DMS153 treated with DMSO at 0.1 percent for 48 hours (cell line): ENCODE data around the gene MCM3AP.
"Not testable (repeated sequence)": the region's sequence is repeated elsewhere in the genome, so short reads cannot be mapped to it uniquely, and the experiment has no call there.

Experiments
- DNase-seq: peaks from one replicate; lab custom pipeline; 2025; ENCODE audit not compliant: unreplicated experiment; lab: John Stamatoyannopoulos, UW

Gene MCM3AP

DNA sequence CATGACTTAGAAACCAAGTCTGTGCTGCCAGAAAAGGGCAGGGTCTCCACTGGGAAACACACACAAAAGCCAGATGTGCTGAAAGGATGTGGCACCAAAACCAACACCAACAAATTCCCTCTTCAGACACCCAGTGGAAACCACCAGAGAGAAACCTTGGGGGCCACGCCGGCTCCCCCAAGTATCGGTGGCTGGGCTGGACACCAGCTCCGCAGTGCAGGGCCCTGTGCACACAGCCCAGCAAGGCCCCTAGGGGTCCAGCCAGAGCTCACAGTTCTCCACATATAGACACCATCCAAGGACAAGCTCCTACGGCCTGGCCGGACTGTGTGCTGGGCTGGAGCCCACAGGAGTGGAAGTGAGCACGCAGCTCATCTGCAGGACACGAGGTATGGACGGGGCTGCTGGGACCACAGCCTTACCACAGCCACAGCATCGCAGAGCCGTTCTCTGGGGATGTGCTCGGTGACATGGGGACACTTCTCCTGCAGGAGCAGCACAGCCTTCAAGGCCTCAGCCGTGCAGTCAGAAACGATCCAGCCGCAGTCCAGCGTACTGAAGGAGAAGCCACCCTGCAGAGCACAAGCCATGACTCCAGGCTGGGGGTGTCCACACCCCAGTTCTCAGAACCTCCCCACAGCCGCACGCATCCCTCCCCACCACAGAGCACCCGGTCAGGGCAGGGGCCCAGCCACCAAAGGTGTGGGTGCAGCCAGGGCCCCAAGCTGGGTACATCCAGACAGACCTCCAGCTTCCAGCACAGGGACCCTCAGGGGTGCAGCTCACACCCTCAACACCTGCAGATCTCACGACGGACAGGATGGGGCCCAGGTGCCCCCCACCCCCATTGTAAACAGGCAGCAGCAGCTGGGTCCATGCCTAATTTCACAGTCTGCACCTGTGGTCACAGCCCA is 78.1 kb downstream of the MCM3AP start:
- no peak for DNase-seq

GRCh38 chr21:46206163-46207005 is 79.0 kb downstream of the MCM3AP start:
- DNase-seq = no peak

GRCh38 chr21:46205766-46206162 is 79.6 kb downstream of the MCM3AP start:
- DNase-seq = no peak

- no peak for DNase-seq
Measured at GRCh38 chr21:46205166-46205565, 80.2 kb downstream of the MCM3AP start.

GRCh38 chr21:46203203-46203600 is 82.2 kb downstream of the MCM3AP start:
- DNase-seq = no peak

DNA sequence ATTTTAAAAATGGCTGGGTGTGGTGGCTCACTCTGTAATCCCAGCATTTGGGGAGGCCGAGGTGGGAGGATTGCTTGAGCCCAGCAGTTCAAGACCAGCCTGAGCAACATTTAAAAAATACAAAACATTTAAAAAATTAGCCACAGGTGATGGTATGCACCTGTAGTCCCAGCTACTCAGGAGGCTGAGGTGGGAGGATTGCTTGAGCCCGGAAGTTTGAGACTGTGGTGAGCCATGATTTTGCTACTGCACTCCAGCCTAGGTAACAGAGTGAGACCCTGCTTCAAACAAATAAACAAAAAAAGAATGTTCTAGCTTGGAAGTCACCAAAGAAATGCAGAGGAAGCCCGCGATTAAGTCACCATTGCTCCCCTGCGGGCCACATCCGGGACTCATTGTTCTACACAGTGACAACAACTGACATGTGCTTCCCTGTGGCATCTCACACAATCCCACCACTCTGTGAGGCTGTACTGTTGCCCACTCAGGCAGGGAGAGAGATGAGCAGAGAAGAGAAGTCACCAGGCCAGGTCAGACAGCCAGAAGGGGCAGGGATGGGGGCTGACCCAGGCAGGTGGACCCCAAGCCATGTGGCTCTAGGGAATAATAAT is 82.7 kb downstream of the MCM3AP start:
- no peak for DNase-seq

DNA sequence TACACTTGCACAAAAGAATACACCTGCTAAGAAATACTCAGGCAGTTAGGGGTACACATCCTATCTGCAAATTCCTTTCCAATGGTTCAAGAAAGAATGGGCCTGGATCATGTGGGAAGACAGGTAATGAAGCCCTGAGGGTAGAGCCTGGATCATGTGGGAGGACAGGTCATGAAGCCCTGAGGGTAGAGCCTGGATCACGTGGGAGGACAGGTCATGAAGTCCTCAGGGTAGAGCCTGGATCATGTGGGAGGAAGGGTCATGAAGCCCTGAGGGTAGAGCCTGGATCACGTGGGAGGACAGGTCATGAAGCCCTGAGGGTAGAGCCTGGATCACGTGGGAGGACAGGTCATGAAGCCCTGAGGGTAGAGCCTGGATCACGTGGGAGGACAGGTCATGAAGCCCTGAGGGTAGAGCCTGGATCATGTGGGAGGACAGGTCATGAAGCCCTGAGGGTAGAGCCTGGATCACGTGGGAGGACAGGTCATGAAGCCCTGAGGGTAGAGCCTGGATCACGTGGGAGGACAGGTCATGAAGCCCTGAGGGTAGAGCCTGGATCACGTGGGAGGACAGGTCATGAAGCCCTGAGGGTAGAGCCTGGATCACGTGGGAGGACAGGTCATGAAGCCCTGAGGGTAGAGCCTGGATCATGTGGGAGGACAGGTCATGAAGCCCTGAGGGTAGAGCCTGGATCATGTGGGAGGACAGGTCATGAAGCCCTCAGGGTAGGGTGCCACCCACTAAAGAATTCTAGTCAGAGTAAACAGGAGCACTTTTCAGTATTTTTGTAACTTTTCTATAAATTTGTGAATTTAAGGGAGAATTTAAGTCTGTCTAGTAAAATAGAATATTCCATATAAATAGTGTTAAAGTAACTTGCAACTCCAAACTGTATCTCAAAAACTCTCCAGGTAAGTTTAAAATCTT is 84.3 kb downstream of the MCM3AP start:
- DNase-seq = not testable (repeated sequence)

- DNase-seq = no peak
Measured at GRCh38 chr21:46199436-46200373, 85.7 kb downstream of the MCM3AP start.

DNA sequence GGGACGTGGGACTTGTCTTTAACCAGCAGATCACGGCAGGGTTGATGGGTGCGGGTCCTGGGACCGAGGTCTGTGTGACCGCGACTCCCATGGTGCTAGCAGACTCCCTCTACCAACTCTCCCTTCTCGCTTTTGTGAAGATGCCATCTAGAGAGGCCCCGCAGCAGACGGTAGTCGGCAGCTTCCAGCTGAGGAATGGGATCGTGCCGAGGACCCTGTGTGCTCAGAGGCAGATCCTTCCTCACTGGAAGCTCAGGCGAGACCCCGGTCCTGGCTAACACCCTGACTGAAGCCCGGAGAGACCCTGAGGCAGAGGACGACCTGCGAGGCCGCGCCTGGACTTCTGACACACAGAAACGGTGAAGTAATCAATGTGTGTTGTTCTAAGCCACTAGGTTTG is 88.7 kb downstream of the MCM3AP start:
- no peak for DNase-seq

GRCh38 chr21:46195595-46196195 is 89.7 kb downstream of the MCM3AP start:
- no peak for DNase-seq

DNA sequence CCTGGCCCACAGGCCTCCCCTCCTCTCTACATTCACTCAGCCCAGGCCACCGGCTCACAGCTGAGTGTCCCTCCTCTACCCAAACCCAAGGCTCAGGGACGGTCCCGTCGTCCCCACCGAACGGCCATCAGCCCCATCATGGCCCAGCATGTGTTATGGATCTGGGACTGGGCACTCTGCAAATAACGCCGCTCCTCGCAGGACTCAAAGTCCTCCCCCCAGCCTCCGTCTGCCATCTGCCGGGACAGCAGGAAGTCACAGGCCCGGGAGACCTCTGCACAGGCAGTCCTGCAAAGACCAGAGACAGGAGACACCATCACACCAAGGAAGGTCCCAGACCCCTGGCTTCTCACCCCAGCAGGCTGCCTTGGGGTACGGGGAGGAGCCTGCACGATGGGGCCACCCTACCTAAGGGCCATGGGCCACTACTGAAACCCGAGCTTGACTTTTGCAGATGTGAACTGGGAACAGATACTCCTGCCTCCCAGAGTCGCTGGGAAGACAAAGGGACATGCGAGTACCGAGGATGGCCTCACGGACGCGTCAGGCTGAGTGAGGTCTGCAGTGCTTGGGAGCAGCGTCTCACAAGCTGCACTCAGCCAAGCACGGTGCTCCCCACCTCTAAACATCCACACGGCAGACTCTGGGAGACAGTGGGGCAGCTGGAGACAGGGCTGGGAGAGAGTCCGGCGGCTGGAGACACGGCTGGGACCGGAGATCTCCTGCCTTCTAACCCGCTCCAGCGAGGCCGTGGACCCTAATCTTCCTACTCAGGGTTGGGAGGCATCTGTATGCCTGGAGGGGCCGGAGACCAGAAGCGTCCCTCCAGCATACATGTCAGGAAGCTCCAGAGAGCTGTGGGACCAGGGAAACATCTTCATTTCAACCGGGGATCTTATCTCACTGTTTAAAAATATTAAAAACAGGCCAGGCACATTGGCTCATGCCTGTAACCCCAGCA is 90.8 kb downstream of the MCM3AP start:
- DNase-seq = no peak

- DNase-seq = no peak
Measured at GRCh38 chr21:46193829-46194373, 91.5 kb downstream of the MCM3AP start.

- no peak for DNase-seq
Measured at GRCh38 chr21:46191686-46192575, 93.5 kb downstream of the MCM3AP start.

- no peak for DNase-seq
Measured at GRCh38 chr21:46191257-46191685, 94.1 kb downstream of the MCM3AP start.

DNA sequence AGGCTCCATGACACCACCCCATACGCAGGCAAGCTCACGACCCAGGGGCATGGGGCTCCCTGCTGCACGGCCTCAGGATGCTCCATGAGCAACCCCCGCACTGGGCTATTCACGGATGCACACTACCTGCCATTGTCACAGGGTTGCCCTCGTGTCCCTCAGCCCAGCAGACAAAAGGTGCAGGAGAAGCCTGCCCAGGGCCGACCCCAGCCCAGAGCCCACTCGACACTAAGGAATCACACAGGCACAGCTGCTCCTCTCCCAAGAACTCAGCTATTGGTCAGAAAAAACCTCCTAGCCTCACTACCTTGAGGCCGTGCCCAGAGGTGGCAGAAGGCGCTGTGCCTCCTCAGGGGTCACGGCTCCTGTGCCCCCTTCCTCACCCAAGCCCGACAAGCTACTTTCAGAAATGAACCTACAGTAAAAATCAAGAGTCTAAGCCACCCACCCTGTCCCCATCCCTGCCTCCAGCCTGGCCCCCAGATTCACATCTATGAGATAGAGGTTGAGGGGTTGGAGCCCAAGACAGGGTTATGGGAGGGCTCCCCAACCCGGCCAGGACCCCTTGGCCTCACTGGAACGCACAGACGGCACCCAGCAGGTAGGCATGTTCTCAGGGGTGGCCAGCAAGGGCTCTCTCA is 94.8 kb downstream of the MCM3AP start:
- no peak for DNase-seq

- no peak for DNase-seq
Measured at GRCh38 chr21:46189959-46190490, 95.4 kb downstream of the MCM3AP start.
